Stomach (tissue), 4 donors: ENCODE results near the gene GLMP.

ENCODE experiments used
- CTCF ChIP-seq, 7 experiments: fragments of 450-650 bp in 4 of 7; fragments of 200-600 bp in 3 of 7; sonication (generic) in 3 of 7; IDR thresholded peaks; one replicate each; pipeline ENCODE4 v1.5.1; 2016 to 2019; ENCODE audit warnings: antibody characterized with exemption in 7 of 7, control low read depth in 2 of 7, mild to moderate bottlenecking in 1 of 7
- EP300 ChIP-seq: sonication (generic); formaldehyde crosslinking; IDR thresholded peaks from one replicate; pipeline ENCODE4 v1.6.1; 2017; ENCODE audit warnings: antibody characterized with exemption
- POLR2A ChIP-seq, 4 donors: fragments of 450-650 bp; IDR thresholded peaks; one replicate each; pipeline ENCODE4 v1.6.1; 2016; ENCODE audit warnings: antibody characterized with exemption in 4 of 4, control low read depth in 2 of 4, mild to moderate bottlenecking in 1 of 4, moderate library complexity in 1 of 4
- POLR2AphosphoS5 ChIP-seq, 3 donors: sonication (generic); formaldehyde crosslinking; IDR thresholded peaks; one replicate each; pipeline ENCODE4 v1.6.1; 2016; ENCODE audit warnings: antibody characterized with exemption in 3 of 3

- TF ChIP-seq CTCF (IDR thresholded peaks at IDR 0.05) (no peak), POLR2A (IDR thresholded peaks at IDR 0.05) (no peak), EP300 (no peak), POLR2AphosphoS5 (IDR thresholded peaks at IDR 0.05) (no peak)
Observed at GRCh38 chr1:156293895-156294294, 1.6 kb downstream of the GLMP start.
